ENCODE measurements around the gene ESCO1.

DNA sequence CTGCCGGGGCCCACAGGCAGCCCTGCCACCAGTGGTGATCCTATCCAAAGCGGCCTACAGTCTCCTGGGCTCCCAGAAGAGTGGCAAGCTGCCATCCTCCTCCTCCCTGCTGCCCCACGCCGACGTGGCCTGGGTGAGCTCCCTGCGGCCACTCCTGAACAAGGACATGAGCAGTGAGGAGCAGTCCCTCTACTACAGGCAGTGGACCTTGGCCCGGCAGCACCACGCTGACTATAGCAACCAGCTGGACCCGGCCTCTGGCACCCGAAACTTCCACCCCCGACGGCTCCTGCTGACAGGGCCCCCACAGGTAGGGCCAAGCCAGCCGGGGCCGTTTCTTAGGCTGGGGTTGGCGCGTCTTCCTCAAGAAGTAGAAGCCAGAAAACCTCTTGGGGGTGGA is 100.5 kb downstream of the ESCO1 start:
- TF ChIP-seq, protein P1, sequence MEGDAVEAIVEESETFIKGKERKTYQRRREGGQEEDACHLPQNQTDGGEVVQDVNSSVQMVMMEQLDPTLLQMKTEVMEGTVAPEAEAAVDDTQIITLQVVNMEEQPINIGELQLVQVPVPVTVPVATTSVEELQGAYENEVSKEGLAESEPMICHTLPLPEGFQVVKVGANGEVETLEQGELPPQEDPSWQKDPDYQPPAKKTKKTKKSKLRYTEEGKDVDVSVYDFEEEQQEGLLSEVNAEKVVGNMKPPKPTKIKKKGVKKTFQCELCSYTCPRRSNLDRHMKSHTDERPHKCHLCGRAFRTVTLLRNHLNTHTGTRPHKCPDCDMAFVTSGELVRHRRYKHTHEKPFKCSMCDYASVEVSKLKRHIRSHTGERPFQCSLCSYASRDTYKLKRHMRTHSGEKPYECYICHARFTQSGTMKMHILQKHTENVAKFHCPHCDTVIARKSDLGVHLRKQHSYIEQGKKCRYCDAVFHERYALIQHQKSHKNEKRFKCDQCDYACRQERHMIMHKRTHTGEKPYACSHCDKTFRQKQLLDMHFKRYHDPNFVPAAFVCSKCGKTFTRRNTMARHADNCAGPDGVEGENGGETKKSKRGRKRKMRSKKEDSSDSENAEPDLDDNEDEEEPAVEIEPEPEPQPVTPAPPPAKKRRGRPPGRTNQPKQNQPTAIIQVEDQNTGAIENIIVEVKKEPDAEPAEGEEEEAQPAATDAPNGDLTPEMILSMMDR (IDR thresholded peaks at IDR 0.05), result no peak
- no peak for TF ChIP-seq POLR2A (IDR thresholded peaks at IDR 0.05)
